Measurements from ENCODE around the gene PDIA6. TPM values are rescaled to one million over a fixed set of nuclear protein-coding genes. Genes with fewer than 3 reads are reported as not detected.

PDIA6 gene
- total and polyA plus RNA-seq, 9 of the 15 experiments (the other 6 are each of a cell fraction or from before 2014, with no cell fraction given) = 166 to 268 (median 229) TPM

GRCh38 chr2:10832203-10832936 lies 19.8 kb upstream of the PDIA6 start (continued):
- TF ChIP-seq, protein P1, sequence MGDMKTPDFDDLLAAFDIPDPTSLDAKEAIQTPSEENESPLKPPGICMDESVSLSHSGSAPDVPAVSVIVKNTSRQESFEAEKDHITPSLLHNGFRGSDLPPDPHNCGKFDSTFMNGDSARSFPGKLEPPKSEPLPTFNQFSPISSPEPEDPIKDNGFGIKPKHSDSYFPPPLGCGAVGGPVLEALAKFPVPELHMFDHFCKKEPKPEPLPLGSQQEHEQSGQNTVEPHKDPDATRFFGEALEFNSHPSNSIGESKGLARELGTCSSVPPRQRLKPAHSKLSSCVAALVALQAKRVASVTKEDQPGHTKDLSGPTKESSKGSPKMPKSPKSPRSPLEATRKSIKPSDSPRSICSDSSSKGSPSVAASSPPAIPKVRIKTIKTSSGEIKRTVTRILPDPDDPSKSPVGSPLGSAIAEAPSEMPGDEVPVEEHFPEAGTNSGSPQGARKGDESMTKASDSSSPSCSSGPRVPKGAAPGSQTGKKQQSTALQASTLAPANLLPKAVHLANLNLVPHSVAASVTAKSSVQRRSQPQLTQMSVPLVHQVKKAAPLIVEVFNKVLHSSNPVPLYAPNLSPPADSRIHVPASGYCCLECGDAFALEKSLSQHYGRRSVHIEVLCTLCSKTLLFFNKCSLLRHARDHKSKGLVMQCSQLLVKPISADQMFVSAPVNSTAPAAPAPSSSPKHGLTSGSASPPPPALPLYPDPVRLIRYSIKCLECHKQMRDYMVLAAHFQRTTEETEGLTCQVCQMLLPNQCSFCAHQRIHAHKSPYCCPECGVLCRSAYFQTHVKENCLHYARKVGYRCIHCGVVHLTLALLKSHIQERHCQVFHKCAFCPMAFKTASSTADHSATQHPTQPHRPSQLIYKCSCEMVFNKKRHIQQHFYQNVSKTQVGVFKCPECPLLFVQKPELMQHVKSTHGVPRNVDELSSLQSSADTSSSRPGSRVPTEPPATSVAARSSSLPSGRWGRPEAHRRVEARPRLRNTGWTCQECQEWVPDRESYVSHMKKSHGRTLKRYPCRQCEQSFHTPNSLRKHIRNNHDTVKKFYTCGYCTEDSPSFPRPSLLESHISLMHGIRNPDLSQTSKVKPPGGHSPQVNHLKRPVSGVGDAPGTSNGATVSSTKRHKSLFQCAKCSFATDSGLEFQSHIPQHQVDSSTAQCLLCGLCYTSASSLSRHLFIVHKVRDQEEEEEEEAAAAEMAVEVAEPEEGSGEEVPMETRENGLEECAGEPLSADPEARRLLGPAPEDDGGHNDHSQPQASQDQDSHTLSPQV (IDR thresholded peaks at IDR 0.05) = no peak
- TF ChIP-seq MAFF (IDR thresholded peaks at IDR 0.05; ENCODE audit: low read length) = no peak
- TF ChIP-seq ZNF124 (CRISPR knock-in tag; IDR thresholded peaks at IDR 0.05) = no peak
- TF ChIP-seq MECOM (CRISPR knock-in tag; IDR thresholded peaks at IDR 0.05) = no peak
- no peak for TF ChIP-seq ZNF780A (CRISPR knock-in tag; IDR thresholded peaks at IDR 0.05)
- no peak for TF ChIP-seq ZNF143 (CRISPR knock-in tag; IDR thresholded peaks at IDR 0.05)
- no peak for TF ChIP-seq ZNF134 (CRISPR knock-in tag; conservative IDR thresholded peaks at IDR 0.05)
- no peak for TF ChIP-seq ZNF444 (CRISPR knock-in tag; IDR thresholded peaks at IDR 0.05)
- TF ChIP-seq NR3C1 (CRISPR knock-in tag; IDR thresholded peaks at IDR 0.05) = no peak
- peak; percentile 13 for TF ChIP-seq TBP (optimal IDR thresholded peaks at IDR 0.05; ENCODE audit: low read depth, low read length)
- no peak for TF ChIP-seq U2AF2 (optimal IDR thresholded peaks at IDR 0.05; ENCODE audit: low read depth, low read length)
- TF ChIP-seq DACH1 (IDR thresholded peaks at IDR 0.05; ENCODE audit: partially characterized antibody) = no peak
- no peak for TF ChIP-seq TRIM24 (IDR thresholded peaks at IDR 0.05)
- TF ChIP-seq MYC (IDR thresholded peaks at IDR 0.05; ENCODE audit: low read depth, low read length) = peak; percentile 73
- TF ChIP-seq MYC (CRISPR knock-in tag; IDR thresholded peaks at IDR 0.05; ENCODE audit: borderline replicate concordance, low read depth) = no peak
- TF ChIP-seq RAD21 (CRISPR knock-in tag; conservative IDR thresholded peaks at IDR 0.05 in 1 of 2, IDR thresholded peaks at IDR 0.05 in 1 of 2) = peak; percentile 84 to 93
- TF ChIP-seq SMAD1 (IDR thresholded peaks at IDR 0.05; ENCODE audit: low read depth, low read length, partially characterized antibody) = no peak
- no peak for TF ChIP-seq ATF4 (CRISPR knock-in tag; IDR thresholded peaks at IDR 0.05)
- no peak for TF ChIP-seq SREBF1 (IDR thresholded peaks at IDR 0.05; ENCODE audit: borderline replicate concordance, low read depth, low read length)
- TF ChIP-seq, protein P2, sequence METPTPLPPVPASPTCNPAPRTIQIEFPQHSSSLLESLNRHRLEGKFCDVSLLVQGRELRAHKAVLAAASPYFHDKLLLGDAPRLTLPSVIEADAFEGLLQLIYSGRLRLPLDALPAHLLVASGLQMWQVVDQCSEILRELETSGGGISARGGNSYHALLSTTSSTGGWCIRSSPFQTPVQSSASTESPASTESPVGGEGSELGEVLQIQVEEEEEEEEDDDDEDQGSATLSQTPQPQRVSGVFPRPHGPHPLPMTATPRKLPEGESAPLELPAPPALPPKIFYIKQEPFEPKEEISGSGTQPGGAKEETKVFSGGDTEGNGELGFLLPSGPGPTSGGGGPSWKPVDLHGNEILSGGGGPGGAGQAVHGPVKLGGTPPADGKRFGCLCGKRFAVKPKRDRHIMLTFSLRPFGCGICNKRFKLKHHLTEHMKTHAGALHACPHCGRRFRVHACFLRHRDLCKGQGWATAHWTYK (CRISPR knock-in tag; IDR thresholded peaks at IDR 0.05) = no peak
- no peak for TF ChIP-seq ZNF445 (CRISPR knock-in tag; IDR thresholded peaks at IDR 0.05; ENCODE audit: low read depth)
- TF ChIP-seq PREB (CRISPR knock-in tag; IDR thresholded peaks at IDR 0.05) = no peak

Data from K562 (cell line).